ENCODE results near the gene PSORS1C2.

Gene PSORS1C2

GRCh38 chr6:31139599-31139998 is 733 bp upstream of the PSORS1C2 start:
- DNase-seq (ENCODE audit: low read depth): no peak

GRCh38 chr6:31135710-31136109 is 3.2 kb downstream of the PSORS1C2 start:
- DNase-seq (ENCODE audit: low read depth): no peak

GRCh38 chr6:31132806-31133205 is 6.1 kb downstream of the PSORS1C2 start:
- DNase-seq (ENCODE audit: low read depth): no peak

GRCh38 chr6:31131595-31131994 is 7.3 kb downstream of the PSORS1C2 start:
- DNase-seq (ENCODE audit: low read depth): no peak

GRCh38 chr6:31130751-31131150 is 8.1 kb downstream of the PSORS1C2 start:
- no peak for DNase-seq (ENCODE audit: low read depth)

GRCh38 chr6:31129130-31129529 is 9.7 kb downstream of the PSORS1C2 start:
- DNase-seq (ENCODE audit: low read depth): no peak

GRCh38 chr6:31128093-31128676 is 10.7 kb downstream of the PSORS1C2 start:
- DNase-seq (ENCODE audit: low read depth): peak; percentile 62

- DNase-seq (ENCODE audit: low read depth): no peak
These were observed 12.3 kb downstream of the PSORS1C2 start for GRCh38 chr6:31126396-31127175.

GRCh38 chr6:31125586-31126363 is 13.1 kb downstream of the PSORS1C2 start:
- DNase-seq (ENCODE audit: low read depth): no peak

GRCh38 chr6:31125162-31125561 is 13.7 kb downstream of the PSORS1C2 start:
- no peak for DNase-seq (ENCODE audit: low read depth)

GRCh38 chr6:31122791-31123706 is 15.8 kb downstream of the PSORS1C2 start:
- no peak for DNase-seq (ENCODE audit: low read depth)

GRCh38 chr6:31121131-31121790 is 17.6 kb downstream of the PSORS1C2 start:
- no peak for DNase-seq (ENCODE audit: low read depth)

GRCh38 chr6:31120151-31120915 is 18.5 kb downstream of the PSORS1C2 start, which contains the start of gene CDSN:
Gene CDSN, minus strand, starts transcription at chr6:31120446. Its CDS starts 27 bp downstream, at chr6:31120419.
- DNase-seq (ENCODE audit: low read depth): no peak

- DNase-seq (ENCODE audit: low read depth): no peak
These were observed 20.7 kb downstream of the PSORS1C2 start for GRCh38 chr6:31118178-31118577.

- no peak for DNase-seq (ENCODE audit: low read depth)
These were observed 22.0 kb downstream of the PSORS1C2 start for GRCh38 chr6:31116661-31117385.

- no peak for DNase-seq (ENCODE audit: low read depth)
These were observed 22.8 kb downstream of the PSORS1C2 start for GRCh38 chr6:31115941-31116560.

- no peak for DNase-seq (ENCODE audit: low read depth)
These were observed 23.7 kb downstream of the PSORS1C2 start for GRCh38 chr6:31114970-31115849.

GRCh38 chr6:31114541-31114878 is 24.4 kb downstream of the PSORS1C2 start, which contains the start of gene PSORS1C1:
Gene PSORS1C1, plus strand, starts transcription at chr6:31114800. Its CDS starts 14,833 bp downstream, at chr6:31129633.
- no peak for DNase-seq (ENCODE audit: low read depth)

All from stimulated activated CD8-positive, alpha-beta memory T cell treated with anti-CD3 and anti-CD28 coated beads, Interleukin-4, amount 100 ng/mL, for 24 hours (primary cell).